RWPE1 (cell line): Measurements from ENCODE around the gene PAK5.

ENCODE experiments used
- CTCF ChIA-PET: fragments of 350-600 bp; sonication (Branson Sonifier 250); formaldehyde crosslinking; extraction: SDS; loops from one replicate; lab custom pipeline; 2021; lab: Yijun Ruan, JAX
- POLR2A ChIA-PET: fragments of 400-600 bp; formaldehyde crosslinking; extraction: SDS; loops from one replicate; lab custom pipeline; 2020; ENCODE audit warnings: antibody characterized with exemption; ENCODE audit not compliant: low non-redundant PET; lab: Yijun Ruan, JAX
- DNase-seq: peaks from one replicate; pipeline ENCODE4 v3.0.0; 2012; ENCODE audit warnings: low spot score
- H3K27ac ChIP-seq: fragments of 450-650 bp; 2 replicates; pipeline ENCODE4 v1.5.1; 2017
- TF ChIP-seq, protein P1 (sequence below): fragments of 450-650 bp; conservative IDR thresholded peaks from 2 replicates; pipeline ENCODE4 v1.5.1; 2017; ENCODE audit warnings: low read depth, mild to moderate bottlenecking

PAK5 gene

DNA sequence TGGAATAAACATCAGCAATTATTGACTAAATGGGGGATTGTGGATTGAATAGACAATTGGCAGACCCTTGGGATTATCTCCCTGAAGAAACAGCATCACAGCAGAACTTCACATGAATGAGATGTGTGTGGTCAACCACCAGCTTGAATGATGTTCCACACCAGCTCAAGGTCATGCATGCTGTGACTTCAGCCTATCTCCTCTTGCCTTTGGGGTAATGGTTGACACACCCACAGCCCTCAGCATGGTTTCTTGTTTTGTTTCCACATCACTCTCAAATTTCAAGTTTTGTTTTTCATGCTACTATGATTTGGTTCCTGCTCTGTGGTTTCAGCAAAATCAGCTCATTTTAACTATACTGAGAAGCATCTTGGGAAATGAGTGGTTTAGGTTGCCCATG, 94.3 kb downstream of the PAK5 start:
- CTCF ChIA-PET: no interaction called here
- POLR2A ChIA-PET: no interaction called here
- no peak overlapping the region for H3K27ac ChIP-seq
- TF ChIP-seq, protein P1, sequence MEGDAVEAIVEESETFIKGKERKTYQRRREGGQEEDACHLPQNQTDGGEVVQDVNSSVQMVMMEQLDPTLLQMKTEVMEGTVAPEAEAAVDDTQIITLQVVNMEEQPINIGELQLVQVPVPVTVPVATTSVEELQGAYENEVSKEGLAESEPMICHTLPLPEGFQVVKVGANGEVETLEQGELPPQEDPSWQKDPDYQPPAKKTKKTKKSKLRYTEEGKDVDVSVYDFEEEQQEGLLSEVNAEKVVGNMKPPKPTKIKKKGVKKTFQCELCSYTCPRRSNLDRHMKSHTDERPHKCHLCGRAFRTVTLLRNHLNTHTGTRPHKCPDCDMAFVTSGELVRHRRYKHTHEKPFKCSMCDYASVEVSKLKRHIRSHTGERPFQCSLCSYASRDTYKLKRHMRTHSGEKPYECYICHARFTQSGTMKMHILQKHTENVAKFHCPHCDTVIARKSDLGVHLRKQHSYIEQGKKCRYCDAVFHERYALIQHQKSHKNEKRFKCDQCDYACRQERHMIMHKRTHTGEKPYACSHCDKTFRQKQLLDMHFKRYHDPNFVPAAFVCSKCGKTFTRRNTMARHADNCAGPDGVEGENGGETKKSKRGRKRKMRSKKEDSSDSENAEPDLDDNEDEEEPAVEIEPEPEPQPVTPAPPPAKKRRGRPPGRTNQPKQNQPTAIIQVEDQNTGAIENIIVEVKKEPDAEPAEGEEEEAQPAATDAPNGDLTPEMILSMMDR: no peak
- no peak for DNase-seq

DNA sequence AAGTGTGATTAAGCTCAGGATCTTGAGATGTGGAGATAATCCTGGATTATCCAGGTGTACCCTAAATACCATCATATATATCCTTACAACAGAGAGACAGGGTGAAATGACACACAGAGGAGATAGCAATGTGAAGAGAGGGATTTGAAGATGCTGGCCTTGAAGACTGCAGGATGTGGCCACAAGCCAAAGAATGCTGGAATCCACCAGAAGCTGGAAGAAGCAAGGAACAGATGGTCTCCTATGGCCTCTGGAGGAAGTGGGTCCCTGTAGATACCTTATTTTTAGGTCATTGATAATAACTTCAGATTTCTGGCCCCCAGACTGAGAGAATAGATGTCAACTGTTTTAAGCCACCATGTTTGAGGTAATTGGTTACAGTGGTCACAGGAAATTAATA, 95.0 kb downstream of the PAK5 start:
- TF ChIP-seq, protein P1: no peak
- DNase-seq: no peak
- POLR2A ChIA-PET: no interaction called here

DNA sequence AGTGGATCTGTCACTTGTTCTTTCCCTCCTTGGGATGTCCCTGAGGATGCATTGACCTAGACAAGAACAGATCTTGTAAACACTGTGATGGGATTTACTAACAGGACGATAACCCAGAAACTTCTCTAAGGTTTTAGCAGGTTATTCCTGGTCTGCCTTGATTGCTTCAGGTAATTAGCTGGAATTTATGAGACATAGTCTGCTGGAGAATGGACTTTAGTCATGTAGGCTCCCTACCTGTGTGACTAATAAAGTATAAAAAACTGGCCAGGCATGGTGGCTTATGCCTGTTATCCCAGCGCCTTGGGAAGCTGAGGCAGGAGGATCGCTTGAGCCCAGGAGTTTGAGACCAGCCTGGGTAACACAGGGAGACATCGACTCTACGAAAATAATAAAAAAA, 96.1 kb downstream of the PAK5 start:
- ChIA-PET POLR2A (no interaction called here), CTCF (no interaction called here)
- H3K27ac ChIP-seq: no peak overlapping the region
- no peak for DNase-seq
- TF ChIP-seq, protein P1: no peak

More for the DNA sequence above, 95.0 kb downstream of the PAK5 start:
- H3K27ac ChIP-seq: no peak overlapping the region
- CTCF ChIA-PET: no interaction called here

DNA sequence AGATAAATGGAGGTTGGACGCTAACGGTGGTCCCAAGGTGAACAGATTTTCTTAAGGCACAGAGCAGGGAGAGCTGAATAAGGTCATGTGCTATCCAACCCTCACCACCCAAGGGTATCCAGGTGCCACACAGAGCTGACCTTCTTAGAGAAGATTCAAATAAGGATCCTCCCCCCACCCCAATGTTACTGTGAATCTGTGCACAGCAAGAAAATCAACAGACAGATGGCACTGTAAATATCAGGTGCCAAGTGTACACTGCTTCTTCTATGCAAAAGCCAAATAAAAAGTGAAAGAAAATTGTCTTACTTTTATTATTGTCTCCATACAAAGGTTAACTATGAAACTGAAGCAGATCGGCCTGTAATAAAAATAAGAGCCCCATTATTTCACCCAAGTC, 96.9 kb downstream of the PAK5 start:
- H3K27ac ChIP-seq: no peak overlapping the region
- CTCF ChIA-PET: no interaction called here
- no peak for DNase-seq
- POLR2A ChIA-PET: no interaction called here
- TF ChIP-seq, protein P1: no peak

DNA sequence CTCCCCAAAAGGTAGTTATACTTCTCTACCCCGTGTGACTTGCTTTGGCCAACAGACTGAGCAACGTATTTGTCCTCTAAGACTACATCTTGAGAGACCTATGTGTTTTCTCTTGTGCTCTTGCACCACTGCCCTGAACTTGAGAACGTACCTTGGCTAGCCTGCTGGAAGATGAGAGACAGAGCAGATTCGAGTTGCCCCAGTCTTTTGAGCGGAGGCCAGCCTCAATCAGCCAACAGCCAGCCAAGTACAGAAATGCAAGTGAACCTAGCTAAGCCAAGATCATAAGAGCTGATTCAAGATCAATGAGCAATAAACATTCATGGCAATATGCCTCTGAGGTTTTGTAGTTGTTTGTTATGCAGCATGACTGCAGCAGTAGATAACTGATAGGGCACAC, 98.4 kb downstream of the PAK5 start:
- TF ChIP-seq, protein P1: no peak
- ChIA-PET CTCF (no interaction called here), POLR2A (no interaction called here)

DNA sequence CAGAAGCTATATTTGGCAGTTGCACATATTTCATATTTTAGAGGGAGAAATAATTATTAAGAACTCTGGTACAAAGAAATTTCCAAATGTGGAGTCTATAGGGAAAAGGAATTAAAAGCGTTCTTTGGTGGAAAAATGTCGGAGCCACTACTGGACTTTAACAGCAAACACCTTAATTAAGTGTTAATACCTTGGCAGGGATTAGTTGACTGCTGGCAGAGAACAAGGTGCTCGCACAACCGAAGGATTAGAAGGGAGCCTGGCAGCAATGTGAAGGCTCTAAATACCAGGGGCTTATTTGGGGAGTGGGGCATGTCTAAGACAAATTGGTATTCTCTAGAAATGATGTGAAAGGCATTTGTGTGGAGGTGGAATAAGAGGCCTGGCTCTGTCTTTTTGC, 98.9 kb downstream of the PAK5 start:
- CTCF ChIA-PET: interaction anchor here (0.7 kb wide), 1 partner anchor 123 kb away, joined by 3 read pairs; no protein-coding TSS in a partner anchor
- no peak for DNase-seq
- H3K27ac ChIP-seq: no peak overlapping the region
- POLR2A ChIA-PET: no interaction called here
- TF ChIP-seq, protein P1: no peak

More for the DNA sequence above, 98.4 kb downstream of the PAK5 start:
- DNase-seq: no peak
- no peak overlapping the region for H3K27ac ChIP-seq

DNA sequence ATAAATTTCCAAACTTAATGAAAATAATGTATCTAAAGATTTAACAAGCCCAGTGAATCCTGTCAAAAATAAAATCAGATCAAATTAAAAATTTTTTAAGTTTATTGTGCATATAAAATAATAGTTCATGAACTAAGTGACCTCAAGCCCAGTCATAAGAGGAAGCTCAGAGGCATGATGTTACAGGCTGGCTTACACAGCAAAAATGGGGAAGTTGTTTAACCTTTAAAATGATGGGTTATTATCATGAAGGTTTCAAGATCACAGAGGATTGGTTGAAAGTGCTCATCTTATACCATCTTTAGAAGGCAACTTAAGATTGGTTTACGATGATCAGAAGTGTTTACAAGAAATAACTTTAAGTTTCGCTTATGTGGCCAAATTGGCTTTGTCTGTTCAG, 102.5 kb downstream of the PAK5 start:
- ChIA-PET POLR2A (no interaction called here), CTCF (no interaction called here)
- DNase-seq: no peak
- H3K27ac ChIP-seq: no peak overlapping the region
- TF ChIP-seq, protein P1: no peak
